Lung (tissue), 12 donors: ENCODE results near the gene FGF1. TPM values are rescaled to one million over a fixed set of nuclear protein-coding genes. Genes with fewer than 3 reads are reported as not detected.

Experiments used
- ATAC-seq: fragments of 200-7000 bp; cut with Tn5 transposase; one replicate; pipeline ENCODE4 v1.9.1; 2020; ENCODE audit warnings: moderate number of reproducible peaks; ENCODE audit not compliant: insufficient read depth, low FRiP score
- DNase-seq, 3 donors: peaks; one replicate each; pipeline ENCODE4 v3.0.0-alpha.2; 2013 to 2017
- H3K27ac ChIP-seq, 2 donors: one replicate each; pipeline ENCODE4 v1.5.1; 2013; ENCODE audit warnings: mild to moderate bottlenecking in 2 of 2, moderate library complexity in 2 of 2, control low read depth in 1 of 2, inconsistent platforms in 1 of 2, low read depth in 1 of 2, low read length in 1 of 2
- H3K27me3 ChIP-seq, 3 donors: one replicate each; pipeline ENCODE4 v1.5.1; 2013; ENCODE audit warnings: low read length in 2 of 3; ENCODE audit not compliant: control insufficient read depth in 3 of 3, insufficient read depth in 3 of 3
- H3K36me3 ChIP-seq, 4 donors: one replicate each; pipeline ENCODE4 v1.5.1; 2013; ENCODE audit warnings: low read length in 4 of 4, mild to moderate bottlenecking in 1 of 4, moderate library complexity in 1 of 4; ENCODE audit not compliant: control insufficient read depth in 4 of 4, insufficient read depth in 4 of 4
- H3K4me1 ChIP-seq, 5 donors: one replicate each; pipeline ENCODE4 v1.5.1; 2013; ENCODE audit warnings: low read length in 5 of 5, mild to moderate bottlenecking in 2 of 5, moderate library complexity in 1 of 5; ENCODE audit not compliant: control insufficient read depth in 5 of 5, insufficient read depth in 5 of 5
- H3K4me3 ChIP-seq: one replicate; pipeline ENCODE4 v1.5.1; 2013; ENCODE audit warnings: mild to moderate bottlenecking, control low read depth, moderate library complexity
- H3K9ac ChIP-seq, 2 donors: one replicate each; pipeline ENCODE4 v1.5.1; 2013; ENCODE audit warnings: low read length in 2 of 2, control low read depth in 1 of 2; ENCODE audit not compliant: insufficient read depth in 1 of 2
- H3K9me3 ChIP-seq, 4 donors: one replicate each; pipeline ENCODE4 v1.5.1; 2013; ENCODE audit warnings: low read length in 3 of 4, mild to moderate bottlenecking in 1 of 4, moderate library complexity in 1 of 4; ENCODE audit not compliant: control insufficient read depth in 4 of 4, insufficient read depth in 3 of 4
- WGBS, 2 donors: extraction: QIAGEN DNeasy Blood & Tissue Kit; methylation state at CpG; one replicate each; pipeline ENCODE4 v1.1.7; 2013; 5-methylcytosine and 5-hydroxymethylcytosine counted together
- polyA plus RNA-seq, 2 donors: library from polyadenylated mRNA; stranded (reverse); fragments of 200-250 nt; gene quantifications; one replicate each; pipeline ENCODE4 v1.2.1, GENCODE V29; 2013
- total RNA-seq, 2 donors: library from RNA; depleted of rRNA in 1 of 2; stranded (reverse); fragments of >200 nt in 1 of 2; gene quantifications; one replicate each; pipeline ENCODE4 v1.2.1, GENCODE V29; 2014 to 2021
- TF ChIP-seq, protein P1 (sequence below): IDR thresholded peaks from 2 replicates; pipeline ENCODE4 v1.5.1; 2012; ENCODE audit warnings: mild to moderate bottlenecking; ENCODE audit errors: control extremely low read depth, extremely low read depth
- donor health status: control.
- donor health status: control.
- donor health status: Bipolar disorder and iron deficiency.
- donor health status: healthy.
- donor health status: DM: yes; HTN: yes; CAD: no.

FGF1 gene
- total and polyA plus RNA-seq, 4 donors = 0.47 to 1.4 (median 1.0) TPM

- no peaks in the 10 kb centered on the region for H3K36me3 ChIP-seq
- peaks cover 0 to 2% (median 0%) of the 10 kb centered on the region in 4 donors for H3K9me3 ChIP-seq
- 89 to 92% methylated on average over 4 of the region's 4 CpGs for WGBS, 2 donors
Observed at GRCh38 chr5:142586552-142586951, 99.3 kb downstream of the FGF1 start.

DNA sequence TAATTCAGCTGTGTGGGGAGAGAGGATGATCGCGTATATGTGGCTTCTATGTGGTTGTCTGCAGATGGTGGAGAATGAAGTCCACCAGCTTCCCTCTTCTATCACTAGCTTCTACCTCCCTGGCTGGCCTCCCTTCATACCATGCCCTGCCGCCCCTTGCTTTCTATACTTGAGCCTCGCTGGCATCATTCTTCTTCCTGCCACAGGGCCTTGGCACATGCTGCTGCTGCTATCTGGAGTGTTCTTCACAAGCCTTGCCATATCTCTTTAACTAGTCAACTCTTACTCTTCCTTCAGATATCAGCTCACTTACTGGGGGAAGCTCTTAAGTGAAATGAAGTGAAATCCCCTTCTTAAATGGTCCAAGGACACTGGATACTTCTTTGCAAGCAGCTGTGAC lies 100.4 kb downstream of the FGF1 start:
- Histone ChIP-seq H3K4me1 (peaks cover 0 to 3% (median 0%) of the 10 kb centered on the region in 5 donors), H3K27me3 (no peaks in the 10 kb centered on the region), H3K4me3 (no peak overlapping the region), H3K9ac (no peak overlapping the region), H3K9me3 (peaks cover 0 to 2% (median 0%) of the 10 kb centered on the region in 4 donors), H3K36me3 (no peaks in the 10 kb centered on the region), H3K27ac (no peak overlapping the region)
- ATAC-seq (no peak), DNase-seq (no peak)
- TF ChIP-seq, protein P1, sequence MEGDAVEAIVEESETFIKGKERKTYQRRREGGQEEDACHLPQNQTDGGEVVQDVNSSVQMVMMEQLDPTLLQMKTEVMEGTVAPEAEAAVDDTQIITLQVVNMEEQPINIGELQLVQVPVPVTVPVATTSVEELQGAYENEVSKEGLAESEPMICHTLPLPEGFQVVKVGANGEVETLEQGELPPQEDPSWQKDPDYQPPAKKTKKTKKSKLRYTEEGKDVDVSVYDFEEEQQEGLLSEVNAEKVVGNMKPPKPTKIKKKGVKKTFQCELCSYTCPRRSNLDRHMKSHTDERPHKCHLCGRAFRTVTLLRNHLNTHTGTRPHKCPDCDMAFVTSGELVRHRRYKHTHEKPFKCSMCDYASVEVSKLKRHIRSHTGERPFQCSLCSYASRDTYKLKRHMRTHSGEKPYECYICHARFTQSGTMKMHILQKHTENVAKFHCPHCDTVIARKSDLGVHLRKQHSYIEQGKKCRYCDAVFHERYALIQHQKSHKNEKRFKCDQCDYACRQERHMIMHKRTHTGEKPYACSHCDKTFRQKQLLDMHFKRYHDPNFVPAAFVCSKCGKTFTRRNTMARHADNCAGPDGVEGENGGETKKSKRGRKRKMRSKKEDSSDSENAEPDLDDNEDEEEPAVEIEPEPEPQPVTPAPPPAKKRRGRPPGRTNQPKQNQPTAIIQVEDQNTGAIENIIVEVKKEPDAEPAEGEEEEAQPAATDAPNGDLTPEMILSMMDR = no peak
- WGBS, 2 donors = 80 to 92% methylated on average over 4 of the region's 4 CpGs

More at GRCh38 chr5:142586552-142586951, 99.3 kb downstream of the FGF1 start:
- Histone ChIP-seq H3K4me1 (peaks cover 0 to 3% (median 0%) of the 10 kb centered on the region in 5 donors), H3K27ac (no peak overlapping the region), H3K4me3 (no peak overlapping the region), H3K27me3 (no peaks in the 10 kb centered on the region), H3K9ac (no peak overlapping the region)
- ATAC-seq (no peak), DNase-seq (no peak)
- TF ChIP-seq, protein P1 = no peak

DNA sequence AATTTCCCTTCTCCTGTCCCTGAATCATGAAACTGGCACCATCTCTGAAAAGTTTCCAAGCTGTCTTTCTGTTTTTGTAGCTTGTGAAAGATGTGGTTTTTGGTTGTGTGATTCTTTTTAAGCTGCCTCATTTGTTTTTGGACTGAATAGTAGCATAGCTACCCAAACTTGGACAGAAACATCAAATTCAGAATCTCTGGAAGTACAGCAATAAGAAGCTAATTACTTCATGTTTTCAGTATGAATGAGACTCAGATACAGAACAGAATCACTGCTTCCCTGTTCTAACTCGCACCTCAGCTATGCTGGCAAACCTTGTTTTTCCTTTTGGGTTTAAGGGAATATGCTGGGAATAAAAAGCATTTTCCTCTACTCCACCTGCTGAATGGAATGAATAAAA lies 101.0 kb downstream of the FGF1 start:
- TF ChIP-seq, protein P1 = no peak
- 65 to 81% methylated on average over 1 of the region's 1 CpG for WGBS, 2 donors
- H3K9me3 ChIP-seq = peaks cover 0 to 2% (median 0%) of the 10 kb centered on the region in 4 donors
- no peak overlapping the region for H3K4me3 ChIP-seq
- H3K9ac ChIP-seq = no peak overlapping the region
- no peak for DNase-seq
- H3K4me1 ChIP-seq = peaks cover 0 to 3% (median 0%) of the 10 kb centered on the region in 5 donors
- H3K36me3 ChIP-seq = no peaks in the 10 kb centered on the region
- H3K27me3 ChIP-seq = no peaks in the 10 kb centered on the region
- no peak overlapping the region for H3K27ac ChIP-seq
- ATAC-seq = no peak
